SKM-1 (cell line): Measurements from ENCODE around the gene SYNE1.
"Not testable (repeated sequence)": the region's sequence is repeated elsewhere in the genome, so short reads cannot be mapped to it uniquely, and the experiment has no call there.

Experiments
- DNase-seq: peaks from one replicate; lab custom pipeline; 2025; ENCODE audit not compliant: unreplicated experiment; lab: John Stamatoyannopoulos, UW

Gene SYNE1

DNA sequence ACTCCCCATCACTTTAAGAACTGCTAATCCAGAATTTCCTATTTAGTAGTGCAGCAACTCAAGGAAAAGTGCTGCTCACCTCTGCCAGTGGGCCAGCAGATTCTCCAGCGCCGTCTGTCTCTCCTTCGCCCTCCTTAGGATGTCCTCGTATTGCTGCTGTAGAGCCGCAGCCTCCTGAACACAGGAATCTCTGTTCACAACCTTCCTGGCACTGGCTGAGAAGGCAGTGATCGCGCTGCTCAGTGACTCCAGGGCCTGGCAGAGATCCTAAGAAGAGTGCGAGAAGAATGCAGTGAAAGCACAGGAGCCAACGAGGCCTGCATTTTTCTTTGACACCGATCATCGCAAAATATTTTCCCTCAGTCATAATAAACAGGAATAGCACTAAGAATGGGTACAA lies 209.0 kb downstream of the SYNE1 start:
- DNase-seq, result no peak

DNA sequence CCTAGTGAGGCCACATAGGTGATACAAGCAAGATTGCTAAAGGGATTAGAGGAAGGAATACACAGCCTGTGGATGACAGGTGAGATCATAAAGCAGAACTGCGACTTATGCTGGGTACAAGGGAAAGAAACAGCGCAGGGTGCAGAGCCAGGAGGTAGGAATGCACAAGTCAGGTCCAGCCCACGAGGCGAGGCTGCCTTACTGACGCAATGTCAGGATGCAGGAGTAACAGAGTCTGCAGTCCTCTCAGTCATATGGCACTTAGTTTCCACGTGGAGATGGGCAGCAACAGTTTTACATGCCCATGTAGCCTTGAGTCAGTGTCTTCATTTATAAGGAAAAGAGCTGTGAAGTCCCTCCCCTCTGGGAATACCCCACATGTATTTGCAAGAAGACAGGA lies 210.9 kb downstream of the SYNE1 start:
- DNase-seq, result no peak

DNA sequence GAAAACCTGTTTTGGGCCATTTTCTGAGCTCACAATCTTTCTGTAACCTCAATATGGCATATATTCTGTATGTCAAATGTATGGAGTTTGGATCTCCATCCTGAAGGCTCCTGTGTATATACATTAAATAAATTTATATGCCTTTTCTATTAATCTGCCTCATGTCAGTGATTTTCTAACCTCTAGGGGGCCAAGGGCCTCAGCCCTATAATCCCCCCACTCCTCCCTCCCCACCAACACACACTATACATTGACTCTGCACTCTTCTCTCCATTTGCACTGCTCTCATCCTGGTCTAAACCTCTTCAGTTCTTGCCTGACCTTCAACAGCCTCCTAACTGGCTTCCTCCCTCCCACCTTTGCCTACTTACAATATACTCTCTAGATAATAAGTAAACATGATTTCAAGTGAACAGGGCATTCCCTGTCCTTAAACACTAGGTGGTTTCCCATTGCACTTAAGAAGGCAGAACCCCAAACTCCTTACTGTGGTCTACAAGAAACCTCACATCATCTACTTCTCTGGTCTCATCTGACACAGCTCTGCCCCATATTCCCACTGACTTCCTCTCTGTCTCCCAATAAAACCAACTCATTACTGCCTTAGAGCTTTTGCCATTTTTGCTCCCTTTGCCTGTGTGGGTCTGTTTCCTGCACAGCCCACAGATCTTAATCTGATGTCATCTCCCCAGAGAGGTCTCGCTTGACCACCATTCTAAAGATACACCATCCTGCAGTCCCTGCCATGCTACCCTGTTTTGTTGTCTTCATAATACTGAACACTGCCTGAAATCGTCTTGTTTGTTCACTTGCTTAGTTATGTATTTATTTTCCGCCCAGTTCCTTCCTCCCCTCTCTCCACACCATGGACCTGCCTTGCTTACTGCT lies 213.7 kb downstream of the SYNE1 start:
- no peak for DNase-seq

DNA sequence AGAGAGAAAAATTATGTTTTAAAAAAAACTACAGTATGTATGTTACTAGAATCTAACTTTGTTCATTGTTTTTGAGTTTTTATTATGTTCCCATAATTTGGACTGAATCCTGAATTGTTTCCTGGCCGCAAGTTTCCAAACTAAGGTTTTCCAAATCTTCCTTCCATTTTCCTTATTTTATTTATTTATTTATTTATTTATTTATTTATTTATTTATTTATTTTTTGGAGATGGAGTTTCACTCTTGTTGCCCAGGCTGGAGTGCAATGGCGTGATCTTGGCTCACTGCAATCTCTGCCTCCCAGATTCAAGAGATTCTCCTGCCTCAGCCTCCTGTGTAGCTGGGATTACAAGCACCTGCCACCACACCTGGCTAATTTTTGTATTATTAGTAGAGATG lies 215.7 kb downstream of the SYNE1 start:
- DNase-seq, result not testable (repeated sequence)

DNA sequence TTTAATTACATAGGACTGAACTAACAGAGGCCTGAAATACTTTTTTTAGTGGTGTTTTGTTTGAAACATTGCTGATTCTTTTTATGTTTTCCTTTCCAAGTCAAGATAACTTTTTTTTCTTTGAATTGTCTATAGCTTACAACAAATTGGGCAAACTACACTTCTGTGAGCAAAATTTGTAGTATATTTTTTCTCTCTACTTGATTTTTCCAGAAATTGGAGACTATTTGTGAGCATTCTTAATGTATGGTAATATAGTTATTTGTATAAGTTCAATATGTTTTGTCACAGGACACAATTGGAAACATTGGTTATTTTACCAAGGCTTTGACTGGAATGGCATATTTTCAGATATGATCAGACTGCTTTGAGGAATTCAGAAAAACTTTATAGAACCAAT lies 216.5 kb downstream of the SYNE1 start:
- no peak for DNase-seq

DNA sequence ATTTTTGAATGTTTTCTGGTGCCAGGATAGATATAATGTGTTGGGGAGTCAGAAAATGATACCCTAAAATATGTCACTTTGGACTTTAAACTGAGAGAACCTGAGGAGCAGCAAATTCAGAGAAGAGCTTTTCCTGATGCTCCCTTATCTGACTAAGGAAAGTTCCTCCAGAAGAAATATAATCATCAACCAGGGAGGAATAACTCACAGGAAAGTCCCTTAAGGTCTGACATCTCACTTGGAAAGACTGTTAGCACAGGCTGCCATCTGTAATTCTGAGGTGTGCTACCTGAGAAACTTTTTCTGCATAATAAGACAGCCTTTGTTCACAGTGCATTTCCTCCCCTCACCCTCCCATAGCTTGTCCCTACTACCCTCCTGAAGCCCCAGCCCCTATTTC lies 218.6 kb downstream of the SYNE1 start:
- DNase-seq, result no peak

DNA sequence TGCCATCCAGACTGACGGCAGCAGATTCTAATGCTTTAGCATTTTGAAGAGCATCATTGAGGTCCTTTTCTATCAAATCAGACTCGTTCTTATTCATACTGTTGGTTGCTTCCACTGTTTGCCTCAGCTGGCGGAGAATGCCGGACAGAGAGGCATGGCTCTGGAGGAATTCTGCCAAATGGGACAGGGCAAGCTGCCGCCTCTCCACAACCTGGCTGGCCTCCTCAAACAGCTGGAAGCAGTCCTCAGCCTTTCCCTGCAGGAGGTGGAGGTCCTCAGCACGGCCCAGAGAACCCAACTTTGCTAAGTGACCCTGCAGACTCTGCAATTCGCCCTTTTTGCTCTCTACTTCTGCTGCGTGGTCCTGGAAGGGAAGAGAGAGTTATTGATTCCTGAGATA lies 220.5 kb downstream of the SYNE1 start:
- no peak for DNase-seq

DNA sequence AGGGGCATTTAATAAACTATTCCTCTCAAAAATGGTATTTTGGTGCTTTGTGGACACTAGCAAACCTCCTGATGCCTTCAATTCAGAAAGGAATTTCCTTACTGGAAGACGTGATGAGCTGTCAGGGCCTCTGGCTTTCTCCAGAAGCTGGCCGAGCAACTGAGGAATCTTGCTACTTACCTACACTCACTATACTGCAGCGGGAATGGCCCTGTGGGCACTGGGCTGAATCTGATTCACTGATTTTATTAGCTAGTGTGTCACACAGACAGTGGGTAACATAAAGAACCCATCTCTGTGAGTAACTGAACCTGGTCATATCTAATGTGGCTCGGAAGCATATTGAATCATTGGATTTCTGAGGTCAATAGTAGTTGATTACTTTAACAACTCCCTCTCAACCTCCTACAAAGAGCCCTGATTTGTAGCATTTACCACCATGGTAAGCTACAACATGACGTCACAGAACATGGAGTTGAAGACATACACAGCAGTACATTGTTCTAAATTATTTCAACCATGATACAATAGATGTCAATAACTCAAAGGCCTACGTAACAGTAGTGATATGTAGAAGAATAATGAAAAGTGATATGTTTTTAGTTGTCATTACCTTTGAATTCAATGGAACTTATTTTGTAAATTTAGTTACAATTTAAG lies 232.1 kb downstream of the SYNE1 start:
- DNase-seq, result no peak

DNA sequence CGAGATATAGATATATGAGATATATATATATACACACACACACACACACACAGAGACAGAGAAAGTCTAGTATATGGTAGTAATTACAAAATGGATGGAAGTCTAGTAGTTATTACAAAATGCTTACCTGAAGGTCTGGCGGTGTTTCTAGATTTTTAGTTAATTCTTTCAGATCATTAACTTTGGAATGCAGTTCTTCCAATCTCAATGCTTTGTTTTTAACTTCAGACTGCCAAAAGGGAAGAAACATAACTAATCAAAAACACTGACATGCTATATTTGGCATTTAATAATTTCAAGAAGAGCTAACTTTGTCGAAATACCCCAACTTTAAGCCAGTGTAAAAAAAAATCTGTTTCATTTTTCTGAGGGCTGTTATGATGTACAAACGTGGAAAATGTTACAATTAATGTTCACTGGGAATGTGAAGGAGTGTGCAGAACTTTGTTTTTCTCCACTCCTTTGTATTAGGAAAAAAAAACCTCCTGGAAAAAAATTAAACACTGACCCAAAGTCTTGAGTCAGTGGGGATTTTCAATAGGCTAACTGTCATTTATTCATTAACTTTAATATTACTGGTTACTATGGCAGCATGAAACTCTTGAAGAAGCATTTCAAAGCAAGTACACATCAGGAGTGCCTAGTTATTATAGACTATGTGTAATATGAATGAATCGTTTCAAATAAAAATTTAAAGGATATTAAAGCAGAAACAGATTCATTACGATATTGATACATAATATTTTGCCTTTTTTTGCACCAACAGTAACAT lies 232.9 kb downstream of the SYNE1 start:
- DNase-seq, result no peak

DNA sequence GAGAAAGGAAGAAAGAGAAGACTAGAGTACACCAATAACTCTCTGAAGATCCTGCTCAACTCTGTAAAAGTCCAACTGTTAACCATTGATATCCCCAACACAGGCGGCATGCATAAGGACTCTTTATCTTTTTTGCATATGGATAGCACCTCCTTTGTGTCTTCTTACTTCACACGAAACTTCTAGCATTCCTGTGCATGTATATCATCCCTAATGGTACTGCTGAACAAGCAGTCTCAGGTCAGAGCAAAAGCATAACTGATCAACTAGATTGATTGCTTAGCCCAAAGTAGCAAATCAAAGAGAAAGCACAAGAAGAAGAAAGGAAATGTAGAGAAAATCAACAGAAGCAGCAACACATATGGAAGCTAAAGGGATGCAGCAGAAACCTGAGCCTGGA lies 234.4 kb downstream of the SYNE1 start:
- DNase-seq, result no peak

DNA sequence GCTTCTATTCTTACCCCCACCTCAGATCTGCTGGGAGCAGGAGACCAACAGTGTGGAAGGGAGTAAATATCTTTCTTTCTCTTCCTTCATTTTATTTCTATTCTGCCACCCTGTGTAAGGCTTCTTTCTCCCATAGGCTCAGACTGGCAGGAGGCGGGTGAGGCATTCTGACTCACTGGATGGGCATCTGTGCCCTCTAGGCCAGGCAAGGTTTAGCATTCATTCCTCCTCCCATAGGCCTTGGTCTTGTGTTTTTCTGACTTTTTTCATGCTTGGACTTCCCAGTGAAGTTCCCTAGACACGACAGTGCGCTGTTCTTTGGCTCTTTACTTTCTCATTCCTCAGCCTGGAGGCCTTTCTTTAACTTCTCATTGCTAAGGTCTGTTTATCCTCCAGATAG lies 235.2 kb downstream of the SYNE1 start:
- DNase-seq, result no peak

DNA sequence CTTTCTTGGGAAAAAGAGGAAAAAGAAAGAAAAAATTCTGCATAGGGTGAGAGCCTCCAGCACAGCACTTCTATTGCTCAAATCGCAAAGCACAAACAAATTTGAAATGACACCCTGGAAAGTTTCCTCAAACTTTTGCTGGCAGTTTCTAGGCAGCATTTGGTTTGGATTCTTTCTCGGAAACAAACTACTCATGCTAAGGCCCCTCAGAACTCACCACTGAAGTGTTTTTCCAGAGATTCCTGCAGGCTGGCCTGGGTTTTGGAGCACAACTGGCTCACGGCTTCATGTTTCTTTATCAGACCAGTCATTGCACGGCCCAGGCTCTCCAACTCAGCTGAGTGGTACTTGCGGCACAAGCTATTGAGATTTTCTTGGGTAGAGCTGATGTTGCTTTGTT lies 237.8 kb downstream of the SYNE1 start:
- no peak for DNase-seq

DNA sequence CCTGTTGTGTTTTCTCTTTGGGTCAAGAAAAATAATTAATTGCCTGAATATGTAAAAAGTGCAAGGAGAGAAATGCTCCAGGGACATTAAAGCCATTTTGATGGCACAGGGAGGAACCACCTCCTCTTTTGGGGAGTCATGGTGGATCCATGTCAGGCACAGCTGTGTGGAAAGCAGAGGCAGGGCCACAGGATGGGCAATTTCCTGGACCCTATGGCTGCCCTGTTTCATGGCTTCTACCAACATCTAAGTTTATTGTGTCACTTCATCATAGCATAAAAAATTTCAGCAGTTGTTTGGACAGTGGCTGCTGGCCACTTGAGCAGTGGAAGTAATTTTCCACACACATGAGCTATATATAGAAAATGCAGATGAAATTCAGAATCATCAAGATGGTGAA lies 238.2 kb downstream of the SYNE1 start:
- DNase-seq, result no peak

DNA sequence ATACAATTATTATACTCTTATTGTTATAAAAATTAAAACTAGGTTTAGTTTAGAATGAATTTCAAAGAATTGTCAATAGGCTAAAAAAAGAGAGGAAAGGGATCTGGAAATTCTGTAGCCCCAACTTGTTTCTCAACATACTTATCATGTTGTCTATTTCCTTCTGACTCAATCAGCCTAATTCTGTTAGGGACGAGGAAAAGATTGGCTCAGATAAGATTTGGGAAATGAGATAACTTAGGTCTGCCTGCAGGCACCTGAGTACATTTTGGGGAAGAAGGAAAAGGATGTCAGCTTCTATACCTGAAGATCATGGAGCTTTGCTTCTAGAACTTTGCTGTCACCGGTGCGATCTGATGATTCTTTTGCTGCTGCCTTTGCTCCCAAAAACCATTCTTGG lies 238.8 kb downstream of the SYNE1 start:
- no peak for DNase-seq

DNA sequence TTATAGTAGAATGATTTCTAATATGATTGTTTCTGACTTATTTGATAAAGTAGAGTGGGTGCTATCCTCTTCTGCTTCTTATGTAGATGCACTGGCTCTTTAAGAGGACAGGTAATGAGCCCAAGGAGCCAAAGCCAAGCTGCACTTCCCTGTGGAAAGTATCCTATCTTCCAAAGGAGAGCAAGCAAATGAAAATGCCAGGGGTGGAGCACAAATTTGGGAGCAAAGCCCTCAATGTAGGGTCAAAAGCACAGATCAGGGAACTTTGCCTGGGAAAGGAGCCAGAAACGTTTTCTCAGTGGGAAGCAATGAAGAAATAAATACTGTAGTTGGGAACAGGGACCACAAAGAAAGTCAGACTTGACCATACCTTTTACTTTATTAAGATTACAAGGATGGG lies 242.9 kb downstream of the SYNE1 start:
- no peak for DNase-seq

DNA sequence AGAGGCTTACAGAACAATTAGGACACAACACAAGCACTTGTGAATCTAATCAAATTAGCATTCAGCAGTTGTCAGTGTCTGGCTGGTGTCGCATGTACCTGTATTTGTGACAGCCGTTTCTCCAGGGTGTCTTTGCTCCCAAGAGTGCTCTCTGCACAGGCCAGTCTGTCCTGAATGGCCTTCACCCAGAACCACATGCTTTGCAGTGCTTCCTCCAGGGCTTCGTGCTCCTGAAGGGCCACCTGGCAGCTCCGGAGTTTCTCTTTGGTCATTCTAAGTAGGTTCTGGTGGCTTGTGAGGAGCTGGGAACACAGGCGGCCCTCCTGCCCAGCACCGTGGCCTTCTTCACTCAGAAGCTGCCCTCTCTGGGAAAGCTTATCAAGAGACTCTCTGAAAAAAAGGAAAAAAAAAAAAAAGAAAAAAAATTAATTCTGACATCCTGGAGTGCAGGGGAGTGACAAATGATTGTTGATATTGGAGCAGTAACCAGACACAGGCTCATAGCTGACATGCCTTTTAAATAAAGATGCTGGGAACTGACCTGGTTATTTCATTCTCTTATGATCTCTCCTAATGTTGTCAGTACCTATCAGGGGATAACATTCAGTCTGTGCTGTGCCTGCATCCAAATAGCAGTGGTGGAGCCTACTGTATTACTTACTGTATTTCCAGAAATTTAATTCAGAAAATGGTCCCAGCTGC lies 245.8 kb downstream of the SYNE1 start:
- DNase-seq, result no peak

DNA sequence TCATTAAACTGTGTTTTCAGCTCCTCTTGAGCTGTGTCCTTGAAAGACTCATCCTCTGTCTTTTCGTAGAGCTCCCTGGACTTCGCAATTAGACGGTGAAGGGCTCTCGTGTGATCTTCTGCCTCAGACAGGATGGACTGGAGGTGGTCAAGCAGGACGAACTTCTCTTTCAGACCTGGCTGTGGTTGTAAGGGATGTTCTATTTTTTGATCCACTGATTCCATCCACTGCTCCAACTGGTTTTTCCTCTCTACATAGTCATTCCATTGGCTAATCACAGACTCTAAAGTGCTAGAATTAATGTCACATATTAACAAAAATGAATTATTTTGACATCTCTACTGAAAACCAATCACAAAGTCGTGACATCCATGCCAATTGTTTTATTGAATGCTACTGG lies 250.1 kb downstream of the SYNE1 start:
- DNase-seq, result no peak

DNA sequence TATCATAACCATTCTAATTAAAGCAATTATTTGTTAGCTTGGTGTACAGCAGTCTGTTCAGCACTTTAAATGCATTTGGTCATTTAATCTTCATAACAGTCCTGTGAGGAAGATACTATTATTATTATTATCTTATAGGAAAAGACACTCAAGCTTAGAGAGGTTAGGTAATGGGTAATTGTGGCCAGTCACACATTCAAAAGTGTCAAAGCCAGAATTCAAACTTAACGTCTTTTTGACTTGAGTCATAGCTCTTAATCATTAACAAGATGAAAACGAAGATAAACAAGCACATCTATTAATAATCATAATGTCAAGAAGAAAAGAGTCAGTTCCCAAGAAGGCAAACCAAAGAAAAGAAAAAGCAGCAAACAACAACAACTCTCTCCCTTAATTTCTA lies 251.0 kb downstream of the SYNE1 start:
- DNase-seq, result no peak

DNA sequence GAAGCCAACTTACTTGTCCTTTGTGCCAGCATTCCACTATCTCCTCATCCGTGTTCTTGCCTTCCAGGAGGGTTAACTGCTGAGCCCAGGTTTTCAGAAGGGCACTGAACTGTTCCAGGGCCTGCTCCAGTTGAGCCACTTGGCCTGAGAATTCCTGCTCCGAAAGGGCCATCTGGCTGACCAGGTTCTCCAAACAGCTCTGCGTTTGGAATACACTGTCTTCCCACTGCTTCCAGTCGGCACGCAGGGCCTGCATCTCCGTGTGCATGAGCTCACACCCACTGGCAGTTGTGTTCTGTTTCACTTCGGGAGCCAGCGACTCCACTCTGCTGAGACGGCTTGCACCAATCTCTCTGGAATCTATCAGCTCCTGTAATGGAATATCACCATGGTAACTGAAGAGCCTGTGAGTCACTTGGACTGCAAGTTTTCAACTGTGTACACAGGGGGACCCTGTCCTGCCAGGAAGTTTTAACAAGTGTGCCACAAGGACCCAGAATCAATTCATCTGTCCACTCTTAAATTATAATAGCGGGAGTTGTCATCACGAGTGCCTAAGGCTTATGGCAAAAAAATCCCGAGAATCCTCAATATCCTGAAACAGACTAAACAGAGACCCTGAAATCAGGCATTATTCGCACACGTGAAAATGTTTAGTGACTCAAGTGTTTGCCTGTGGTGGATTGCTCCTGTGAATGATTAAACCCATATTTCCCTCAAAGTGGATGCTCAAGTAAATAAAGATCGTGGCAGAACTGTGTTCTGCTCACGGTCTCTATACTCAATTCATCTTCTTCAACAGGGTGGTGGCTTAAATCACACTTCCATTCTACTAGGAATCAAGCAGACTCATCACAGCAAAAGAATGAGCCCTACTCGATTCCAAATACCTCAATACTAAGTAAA lies 255.9 kb downstream of the SYNE1 start:
- DNase-seq, result no peak

DNA sequence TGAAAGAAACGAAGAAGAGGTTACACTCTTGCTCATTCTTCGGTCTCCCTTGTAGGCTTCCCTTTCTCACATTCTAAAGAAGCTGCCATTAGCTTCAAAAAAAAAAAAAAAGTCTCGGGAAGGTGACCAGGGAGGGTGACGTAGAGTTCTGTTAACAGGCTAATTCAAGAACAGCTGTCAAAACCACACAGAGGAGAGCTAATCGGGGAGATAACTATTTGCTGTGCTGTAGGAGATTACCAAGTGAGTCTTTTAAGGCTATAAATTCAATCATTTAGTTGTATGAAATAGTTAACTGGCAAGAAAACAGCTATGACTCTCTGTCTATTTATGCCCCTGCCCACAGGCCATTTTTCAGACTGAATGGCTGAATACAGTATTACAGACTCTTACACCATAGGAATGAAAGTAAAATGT lies 256.8 kb downstream of the SYNE1 start:
- no peak for DNase-seq
